H1 (cell line): ENCODE data around the gene CEP152.
"Not testable (repeated sequence)": the region's sequence is repeated elsewhere in the genome, so short reads cannot be mapped to it uniquely, and the experiment has no call there.

ENCODE experiments used
- CBX8 ChIP-seq: fragments of 300-800, 300-1000 bp; sonication (generic); IDR thresholded peaks from 2 replicates; pipeline ENCODE4 v1.7.1; 2016; ENCODE audit warnings: low read depth, low read length, borderline replicate concordance
- CEBPB ChIP-seq: IDR thresholded peaks from 2 replicates; pipeline ENCODE4 v1.6.1; 2012; ENCODE audit warnings: low read depth, low read length
- EP300 ChIP-seq, 2 experiments: IDR thresholded peaks; 1 replicate in 1 of 2; 2 replicates in 1 of 2; pipeline ENCODE4 v1.6.1; 2011 to 2012; ENCODE audit warnings: low read depth in 2 of 2, low read length in 2 of 2, mild to moderate bottlenecking in 2 of 2, borderline replicate concordance in 1 of 2, inconsistent platforms in 1 of 2, moderate library complexity in 1 of 2
- GABPA ChIP-seq: IDR thresholded peaks from 2 replicates; pipeline ENCODE4 v1.6.1; 2011; ENCODE audit warnings: mild to moderate bottlenecking, low read length, moderate library complexity, borderline replicate concordance; ENCODE audit not compliant: insufficient read depth
- HDAC6 ChIP-seq: IDR thresholded peaks from one replicate; pipeline ENCODE4 v1.7.1; 2012; ENCODE audit warnings: low read depth, mild to moderate bottlenecking, inconsistent platforms, low read length, moderate library complexity
- JUN ChIP-seq: IDR thresholded peaks from 2 replicates; pipeline ENCODE4 v1.6.1; 2011; ENCODE audit warnings: low read depth, mild to moderate bottlenecking, improper control_type of control experiment, low read length
- SP1 ChIP-seq: IDR thresholded peaks from 2 replicates; pipeline ENCODE4 v1.6.1; 2011; ENCODE audit warnings: low read depth, low read length
- YY1 ChIP-seq: IDR thresholded peaks from 2 replicates; pipeline ENCODE4 v1.6.1; 2011; ENCODE audit warnings: low read depth, mild to moderate bottlenecking, low read length
- TF ChIP-seq, protein P1 (sequence below), 3 experiments: IDR thresholded peaks; 1 replicate in 2 of 3; 2 replicates in 1 of 3; pipeline versions ENCODE4 v1.5.1 to v1.6.1; 2011; ENCODE audit warnings: low read length in 3 of 3, mild to moderate bottlenecking in 3 of 3, inconsistent platforms in 2 of 3, low read depth in 1 of 3, moderate library complexity in 1 of 3; ENCODE audit not compliant: insufficient read depth in 1 of 3; ENCODE audit errors: control extremely low read depth in 1 of 3
- TF ChIP-seq, protein P2 (sequence below): IDR thresholded peaks from 2 replicates; pipeline ENCODE4 v1.6.1; 2012; ENCODE audit warnings: inconsistent platforms

DNA sequence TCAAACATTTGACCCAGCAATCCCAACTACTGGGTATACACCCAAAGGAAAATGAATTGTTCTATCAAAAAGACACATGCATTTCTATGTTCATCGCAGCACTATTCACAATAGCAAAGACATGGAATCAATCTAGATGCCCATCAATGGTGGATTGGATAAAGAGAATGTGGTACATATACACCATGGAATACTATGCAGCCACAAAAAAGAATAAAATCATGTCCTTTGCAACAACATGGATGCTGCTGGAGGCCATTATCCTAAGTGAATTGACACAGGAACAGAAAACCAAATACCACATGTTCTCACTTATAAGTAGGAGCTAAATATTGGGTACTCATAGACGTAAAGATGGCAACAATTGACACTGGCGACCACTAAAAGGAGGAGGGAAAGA is 43.6 kb upstream of the CEP152 start:
- TF ChIP-seq, protein P1, sequence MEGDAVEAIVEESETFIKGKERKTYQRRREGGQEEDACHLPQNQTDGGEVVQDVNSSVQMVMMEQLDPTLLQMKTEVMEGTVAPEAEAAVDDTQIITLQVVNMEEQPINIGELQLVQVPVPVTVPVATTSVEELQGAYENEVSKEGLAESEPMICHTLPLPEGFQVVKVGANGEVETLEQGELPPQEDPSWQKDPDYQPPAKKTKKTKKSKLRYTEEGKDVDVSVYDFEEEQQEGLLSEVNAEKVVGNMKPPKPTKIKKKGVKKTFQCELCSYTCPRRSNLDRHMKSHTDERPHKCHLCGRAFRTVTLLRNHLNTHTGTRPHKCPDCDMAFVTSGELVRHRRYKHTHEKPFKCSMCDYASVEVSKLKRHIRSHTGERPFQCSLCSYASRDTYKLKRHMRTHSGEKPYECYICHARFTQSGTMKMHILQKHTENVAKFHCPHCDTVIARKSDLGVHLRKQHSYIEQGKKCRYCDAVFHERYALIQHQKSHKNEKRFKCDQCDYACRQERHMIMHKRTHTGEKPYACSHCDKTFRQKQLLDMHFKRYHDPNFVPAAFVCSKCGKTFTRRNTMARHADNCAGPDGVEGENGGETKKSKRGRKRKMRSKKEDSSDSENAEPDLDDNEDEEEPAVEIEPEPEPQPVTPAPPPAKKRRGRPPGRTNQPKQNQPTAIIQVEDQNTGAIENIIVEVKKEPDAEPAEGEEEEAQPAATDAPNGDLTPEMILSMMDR (IDR thresholded peaks at IDR 0.05; ENCODE audit: control extremely low read depth in 1 of 3, insufficient read depth in 1 of 3, low read depth in 1 of 3, low read length in 3 of 3): not testable (repeated sequence)
- TF ChIP-seq EP300 (IDR thresholded peaks at IDR 0.05; ENCODE audit: borderline replicate concordance in 1 of 2, low read depth in 2 of 2, low read length in 2 of 2); SP1; CBX8; GABPA; YY1; CEBPB; HDAC6; JUN: not testable (repeated sequence)
- TF ChIP-seq, protein P2, sequence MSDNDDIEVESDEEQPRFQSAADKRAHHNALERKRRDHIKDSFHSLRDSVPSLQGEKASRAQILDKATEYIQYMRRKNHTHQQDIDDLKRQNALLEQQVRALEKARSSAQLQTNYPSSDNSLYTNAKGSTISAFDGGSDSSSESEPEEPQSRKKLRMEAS: not testable (repeated sequence)
